Measurements from ENCODE around the gene SART1. TPM values are rescaled to one million over a fixed set of nuclear protein-coding genes. Genes with fewer than 3 reads are reported as not detected.

The SART1 gene
- total RNA-seq, 4 donors from 2014 or later = 32.3 to 96.1 (median 39.7) TPM

- WGBS, 2 donors (ENCODE audit: low coverage in 1 of 2) = 60 to 67% methylated on average over 1 to 3 of the region's 7 CpGs
- Histone ChIP-seq H3K27ac (peak overlapping the region; percentile 66 to 98 (median 97)), H3K4me1 (peaks cover 0 to 76% (median 50%) of the 10 kb centered on the region in 3 donors)
Measured at GRCh38 chr11:65916391-65916790, 45.1 kb upstream of the SART1 start.

GRCh38 chr11:65917077-65917433 is 44.5 kb upstream of the SART1 start:
- no peaks in the 10 kb centered on the region for H3K9me3 ChIP-seq
- WGBS, 2 donors (ENCODE audit: low coverage in 1 of 2) = 75 to 100% methylated on average over 2 of the region's 3 CpGs
- H3K27ac ChIP-seq = peak overlapping the region in 3 of 4 donors; percentile 97 to 98 (median 97)
- H3K4me1 ChIP-seq = peaks cover 0 to 71% (median 44%) of the 10 kb centered on the region in 3 donors
- H3K4me3 ChIP-seq = peak overlapping the region in 1 of 2 donors; percentile 99
- H3K36me3 ChIP-seq = peaks cover 0 to 24% of the 10 kb centered on the region in 2 donors
- no peaks in the 10 kb centered on the region for H3K27me3 ChIP-seq
- no peak for ATAC-seq
- TF ChIP-seq CTCF (IDR thresholded peaks at IDR 0.05) = no peak
- TF ChIP-seq POLR2AphosphoS5 (IDR thresholded peaks at IDR 0.05) = no peak
- no peak for TF ChIP-seq EP300 (IDR thresholded peaks at IDR 0.05)
- TF ChIP-seq POLR2A (IDR thresholded peaks at IDR 0.05) = no peak

More at GRCh38 chr11:65916391-65916790, 45.1 kb upstream of the SART1 start:
- Histone ChIP-seq H3K36me3 (peaks cover 0 to 17% of the 10 kb centered on the region in 2 donors), H3K9me3 (no peaks in the 10 kb centered on the region), H3K4me3 (no peak overlapping the region), H3K27me3 (no peaks in the 10 kb centered on the region)
- ATAC-seq = no peak
- TF ChIP-seq POLR2A (IDR thresholded peaks at IDR 0.05) (no peak), POLR2AphosphoS5 (IDR thresholded peaks at IDR 0.05) (no peak), CTCF (IDR thresholded peaks at IDR 0.05) (no peak), EP300 (IDR thresholded peaks at IDR 0.05) (no peak)

- no peak for ATAC-seq
- peaks cover 0 to 66% (median 42%) of the 10 kb centered on the region in 3 donors for H3K4me1 ChIP-seq
Measured at GRCh38 chr11:65917434-65918210, 43.9 kb upstream of the SART1 start.

GRCh38 chr11:65918211-65919140 is 43.1 kb upstream of the SART1 start, which contains the start of gene C11orf68:
C11orf68 (minus strand) TSS chr11:65919062; CDS start chr11:65919031, 31 bp downstream.
- Histone ChIP-seq H3K36me3 (peaks cover 0 to 38% of the 10 kb centered on the region in 2 donors), H3K27ac (peak within 1 kb of the TSS; percentile 78 to 98 (median 97)), H3K9me3 (no peaks in the 10 kb centered on the region), H3K4me3 (peak within 1 kb of the TSS; percentile 88 to 99), H3K27me3 (no peaks in the 10 kb centered on the region), H3K4me1 (peaks cover 0 to 59% (median 42%) of the 10 kb centered on the region in 3 donors)
- ATAC-seq = peak; percentile 79
- 2 to 37% methylated on average over 3 to 6 of the region's 77 CpGs for WGBS, 2 donors (ENCODE audit: low coverage in 1 of 2)
- TF ChIP-seq EP300 (IDR thresholded peaks at IDR 0.05) = no peak
- peak; percentile 28 for TF ChIP-seq POLR2AphosphoS5 (IDR thresholded peaks at IDR 0.05)
- peak in 1 of 4 experiments; percentile 5 for TF ChIP-seq CTCF (IDR thresholded peaks at IDR 0.05)
- peak in 1 of 2 donors; percentile 41 for TF ChIP-seq POLR2A (IDR thresholded peaks at IDR 0.05)

More at GRCh38 chr11:65917434-65918210, 43.9 kb upstream of the SART1 start:
- H3K27ac ChIP-seq = peak overlapping the region; percentile 78 to 98 (median 97)
- no peaks in the 10 kb centered on the region for H3K9me3 ChIP-seq
- H3K4me3 ChIP-seq = peak overlapping the region; percentile 59 to 99
- peaks cover 0 to 29% of the 10 kb centered on the region in 2 donors for H3K36me3 ChIP-seq
- H3K27me3 ChIP-seq = no peaks in the 10 kb centered on the region
- no peak for TF ChIP-seq CTCF (IDR thresholded peaks at IDR 0.05)
- TF ChIP-seq EP300 (IDR thresholded peaks at IDR 0.05) = no peak
- TF ChIP-seq POLR2AphosphoS5 (IDR thresholded peaks at IDR 0.05) = no peak
- no peak for TF ChIP-seq POLR2A (IDR thresholded peaks at IDR 0.05)
- WGBS, 2 donors (ENCODE audit: low coverage in 1 of 2) = 69% methylated on average over 6 of the region's 35 CpGs; no CpG with 5 or more reads in 1 of the 2 donors

All from gastroesophageal sphincter (tissue), 4 donors.